Adrenal gland (tissue), 12 donors: ENCODE data around the gene FHL5. TPM values are rescaled to one million over a fixed set of nuclear protein-coding genes. Genes with fewer than 3 reads are reported as not detected.

Experiments
- DNase-seq, 7 donors: peaks; one replicate each; pipeline ENCODE4 v3.0.0-alpha.2; 2019 to 2020
- H3K27ac ChIP-seq, 5 donors: fragments of 200-600 bp; sonication (generic) in 4 of 5; 1 replicate in 3 of 5; 2 replicates in 2 of 5; pipeline versions ENCODE4 v1.5.1 to v1.8.0; 2016 to 2020; ENCODE audit warnings: mild to moderate bottlenecking in 1 of 5
- H3K27me3 ChIP-seq: fragments of 200-600 bp; 2 replicates; pipeline ENCODE4 v1.8.0; 2021
- H3K36me3 ChIP-seq, 2 donors: fragments of 200-600 bp; replicated peaks in 1 of 2; 1 replicate in 1 of 2; 2 replicates in 1 of 2; pipeline versions ENCODE4 v1.5.1 to v1.8.0; 2018 to 2022
- H3K4me1 ChIP-seq, 2 donors: fragments of 200-600 bp; replicated peaks in 1 of 2; 1 replicate in 1 of 2; 2 replicates in 1 of 2; pipeline versions ENCODE4 v1.5.1 to v1.8.0; 2018 to 2021
- H3K4me3 ChIP-seq, 4 donors: fragments of 200-600 bp; sonication (generic) in 3 of 4; one replicate each; pipeline ENCODE4 v1.5.1; 2016 to 2018
- H3K9me3 ChIP-seq, 3 donors: fragments of 200-600 bp; sonication (generic) in 1 of 3; replicated peaks in 1 of 3; 1 replicate in 2 of 3; 2 replicates in 1 of 3; pipeline versions ENCODE4 v1.5.1 to v1.8.0; 2016 to 2021
- CTCF ChIP-seq, 6 experiments: fragments of 450-650 bp in 4 of 6; fragments of 200-600 bp in 2 of 6; sonication (generic) in 1 of 6; IDR thresholded peaks; 1 replicate in 5 of 6; 2 replicates in 1 of 6; pipeline versions ENCODE4 v1.5.1 to v1.8.0; 2016 to 2021; ENCODE audit warnings: antibody characterized with exemption in 6 of 6, mild to moderate bottlenecking in 2 of 6, moderate library complexity in 1 of 6
- POLR2A ChIP-seq, 2 donors: fragments of 450-650 bp; IDR thresholded peaks; one replicate each; pipeline ENCODE4 v1.6.1; 2017; ENCODE audit warnings: antibody characterized with exemption in 2 of 2, mild to moderate bottlenecking in 2 of 2, moderate library complexity in 1 of 2
- WGBS, 4 donors: extraction: QIAGEN DNeasy Blood & Tissue Kit in 2 of 4; methylation state at CpG; one replicate each; pipeline versions ENCODE4 v1.1.5 to v1.1.7; 2013 to 2017; 5-methylcytosine and 5-hydroxymethylcytosine counted together
- intact Hi-C, 2 donors: fragments of 100-400 bp; cut with DNase I; formaldehyde crosslinking; loops; one replicate each; pipeline versions ENCODE4 v1.14.1 to v1.15.0; 2022 to 2023
- polyA plus RNA-seq, 3 donors: library from polyadenylated mRNA; stranded (reverse); fragments of 200-250 nt in 2 of 3; fragments of 350-450 nt in 1 of 3; fragmentation: Illumina TruSeq in 1 of 3; extraction: RNeasy Lipid Tissue Mini Kit (QIAGEN cat#74804) in 1 of 3; gene quantifications; one replicate each; pipeline ENCODE4 v1.2.3, GENCODE V29; 2013 to 2014
- total RNA-seq, 9 donors: library from RNA; depleted of rRNA in 4 of 9; stranded (reverse); fragments of >200 nt in 4 of 9; fragments of 120-200 nt in 1 of 9; fragmentation: NEBNext Ultra II Directional in 1 of 9; extraction: Animal tissue kit (Norgen Biotek cat#: 25700) in 1 of 9; gene quantifications; one replicate each; pipeline versions ENCODE4 v1.1.0 to v1.2.4, GENCODE V29; 2013 to 2023
- donor health status: healthy with polysubstance abuse.
- donor health status: Bipolar disorder and iron deficiency.
- donor health status: DM: yes; HTN: yes; CAD: no.
- donor health status: DM: no; HTN: no; CAD: no.
- donor health status: DM: no; HTN: no; CAD: no.
- donor health status: DM: yes; HTN: yes; CAD: no.

Gene FHL5
- total and polyA plus RNA-seq, 12 donors: 2.3 to 48.1 (median 12.7) TPM

- intact Hi-C loops: no loop called here
These were observed 88.9 kb downstream of the FHL5 start for GRCh38 chr6:96651816-96652215.

GRCh38 chr6:96652552-96652951, 89.6 kb downstream of the FHL5 start:
- 49 to 78% (median 66%) methylated on average over 2 of the region's 2 CpGs for WGBS, 4 donors
- intact Hi-C loops: no loop called here
- Histone ChIP-seq H3K27ac (no peak overlapping the region), H3K36me3 (no peaks in the 10 kb centered on the region), H3K27me3 (no peaks in the 10 kb centered on the region), H3K4me1 (no peaks in the 10 kb centered on the region), H3K9me3 (no peaks in the 10 kb centered on the region), H3K4me3 (no peak overlapping the region)
- no peak for TF ChIP-seq POLR2A (IDR thresholded peaks at IDR 0.05)
- TF ChIP-seq CTCF (IDR thresholded peaks at IDR 0.05): no peak
- DNase-seq: no peak

More at GRCh38 chr6:96651816-96652215, 88.9 kb downstream of the FHL5 start:
- H3K9me3 ChIP-seq: no peaks in the 10 kb centered on the region
- no peaks in the 10 kb centered on the region for H3K36me3 ChIP-seq
- no peaks in the 10 kb centered on the region for H3K27me3 ChIP-seq
- no peak overlapping the region for H3K27ac ChIP-seq
- H3K4me3 ChIP-seq: no peak overlapping the region
- TF ChIP-seq POLR2A (IDR thresholded peaks at IDR 0.05): no peak
- no peak for TF ChIP-seq CTCF (IDR thresholded peaks at IDR 0.05)
- DNase-seq: no peak
- 6 to 46% (median 43%) methylated on average over 1 of the region's 1 CpG for WGBS, 4 donors
- H3K4me1 ChIP-seq: no peaks in the 10 kb centered on the region

- H3K27ac ChIP-seq: no peak overlapping the region
- 62 to 83% (median 78%) methylated on average over 1 of the region's 1 CpG for WGBS, 4 donors
- DNase-seq: no peak
- intact Hi-C loops: no loop called here
- no peaks in the 10 kb centered on the region for H3K9me3 ChIP-seq
- H3K27me3 ChIP-seq: no peaks in the 10 kb centered on the region
- H3K36me3 ChIP-seq: no peaks in the 10 kb centered on the region
- no peaks in the 10 kb centered on the region for H3K4me1 ChIP-seq
- TF ChIP-seq POLR2A (IDR thresholded peaks at IDR 0.05): no peak
- no peak for TF ChIP-seq CTCF (IDR thresholded peaks at IDR 0.05)
- H3K4me3 ChIP-seq: no peak overlapping the region
These were observed 90.3 kb downstream of the FHL5 start for GRCh38 chr6:96653181-96653580.

GRCh38 chr6:96656567-96656966, 93.6 kb downstream of the FHL5 start:
- intact Hi-C loops: no loop called here
- Histone ChIP-seq H3K27ac (no peak overlapping the region), H3K27me3 (no peaks in the 10 kb centered on the region), H3K36me3 (no peaks in the 10 kb centered on the region), H3K4me1 (no peaks in the 10 kb centered on the region), H3K9me3 (no peaks in the 10 kb centered on the region), H3K4me3 (no peak overlapping the region)
- 68 to 76% (median 73%) methylated on average over 1 of the region's 1 CpG for WGBS, 4 donors
- no peak for TF ChIP-seq POLR2A (IDR thresholded peaks at IDR 0.05)
- no peak for TF ChIP-seq CTCF (IDR thresholded peaks at IDR 0.05)
- DNase-seq: no peak
